H7 (cell line): ENCODE results near the gene KIF13A. TPM values are rescaled to one million over a fixed set of nuclear protein-coding genes. Genes with fewer than 3 reads are reported as not detected.

ENCODE experiments used
- DNase-seq: peaks from one replicate; pipeline ENCODE4 v3.0.0; 2012
- H3K27me3 ChIP-seq: 2 replicates; pipeline ENCODE4 v1.6.0; 2011; ENCODE audit warnings: mild to moderate bottlenecking, low read length; ENCODE audit not compliant: control insufficient read depth, insufficient read depth
- H3K36me3 ChIP-seq: replicated peaks from 2 replicates; pipeline ENCODE4 v1.5.1; 2011; ENCODE audit warnings: low read length; ENCODE audit not compliant: control insufficient read depth, insufficient read depth
- H3K4me3 ChIP-seq: 2 replicates; pipeline ENCODE4 v1.5.1; 2011; ENCODE audit warnings: low read depth, mild to moderate bottlenecking, control low read depth, low read length, moderate library complexity; ENCODE audit not compliant: insufficient read depth
- total RNA-seq: library from RNA; depleted of rRNA; stranded (reverse); fragments of >200 nt; shearing (Covaris generic); gene quantifications from 2 replicates; pipeline ENCODE4 v1.2.3, GENCODE V29; 2014; rRNA removed

The KIF13A gene
- total RNA-seq, 1 experiment from 2014 or later: 21.0 TPM

DNA sequence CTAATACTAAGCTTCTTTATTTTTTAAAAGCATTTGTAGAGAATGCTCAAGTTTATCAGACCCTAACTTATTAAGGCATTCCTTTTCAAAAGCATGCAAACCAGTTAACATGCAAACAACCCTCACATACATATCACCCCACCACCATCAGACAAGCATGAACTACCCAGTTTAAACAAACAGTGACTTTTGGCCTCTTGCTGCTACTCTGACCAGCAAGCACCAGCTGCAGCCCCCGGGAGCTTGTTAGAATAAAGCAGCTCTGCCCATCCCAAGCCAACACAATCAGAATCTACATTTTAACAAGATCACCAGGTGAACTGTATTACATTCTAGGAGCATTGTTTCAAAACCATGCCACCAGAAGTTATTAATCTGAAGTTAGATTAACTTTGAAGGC is 274.9 kb downstream of the KIF13A start:
- Histone ChIP-seq H3K4me3 (no peak overlapping the region), H3K36me3 (no peaks in the 10 kb centered on the region), H3K27me3 (no peaks in the 10 kb centered on the region)
- DNase-seq: no peak

DNA sequence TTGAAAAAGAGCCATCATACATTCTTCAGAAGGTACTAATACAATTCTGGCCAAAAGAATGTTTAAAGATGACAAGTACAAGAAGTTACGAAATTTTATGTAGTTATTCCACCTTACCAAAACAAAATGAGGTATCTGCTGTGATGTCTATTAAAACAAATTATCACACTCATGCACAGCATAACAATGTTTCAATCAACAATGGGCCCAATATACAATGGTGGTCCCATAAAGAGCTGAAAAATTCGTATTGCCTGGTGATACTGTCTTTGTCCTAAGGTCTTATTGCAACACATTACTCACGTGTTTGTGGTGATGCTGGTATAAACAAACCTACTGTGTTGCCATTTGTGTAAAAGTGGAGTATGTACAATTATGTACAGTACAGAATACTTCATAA is 277.1 kb downstream of the KIF13A start:
- Histone ChIP-seq H3K27me3 (no peaks in the 10 kb centered on the region), H3K36me3 (no peaks in the 10 kb centered on the region), H3K4me3 (no peak overlapping the region)
- DNase-seq: no peak

DNA sequence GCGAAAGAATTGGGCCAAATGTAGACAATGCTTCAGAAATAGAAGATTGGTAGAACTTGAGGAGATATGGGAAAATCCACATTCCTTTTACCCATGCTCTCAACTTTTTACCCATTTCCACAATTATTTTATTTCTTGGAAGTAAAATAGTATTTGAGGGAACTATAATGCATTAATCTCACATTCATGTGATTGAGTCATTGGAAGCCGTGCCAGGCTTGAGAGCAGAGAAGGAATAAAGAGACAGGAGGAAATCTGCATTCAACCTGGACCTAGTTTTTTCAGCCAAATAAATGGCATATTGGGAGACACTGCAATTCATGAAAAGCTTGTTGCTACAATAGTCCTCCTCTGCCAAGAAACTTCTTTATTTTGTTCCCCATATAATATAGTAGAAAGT is 278.0 kb downstream of the KIF13A start:
- Histone ChIP-seq H3K27me3 (no peaks in the 10 kb centered on the region), H3K36me3 (no peaks in the 10 kb centered on the region), H3K4me3 (no peak overlapping the region)
- no peak for DNase-seq

Other genes starting within 250 kb of the KIF13A start
- gene NHLRC1, start 135.0 kb upstream of the KIF13A start, total RNA-seq: 1.0 and 1.5 TPM in 2 replicates
- gene TPMT, start 167.4 kb upstream of the KIF13A start, total RNA-seq: 20.9 and 22.5 TPM in 2 replicates
- 6.8 and 11.2 TPM in 2 replicates for gene KDM1B, start 167.8 kb upstream of the KIF13A start, total RNA-seq